Endodermal cell (in vitro differentiated cells): Measurements from ENCODE around the gene MINDY4. TPM values are rescaled to one million over a fixed set of nuclear protein-coding genes. Genes with fewer than 3 reads are reported as not detected.

ENCODE experiments used
- DNase-seq: peaks from one replicate; pipeline ENCODE4 v3.0.0-alpha.2; 2017
- H3K27ac ChIP-seq: 2 replicates; pipeline ENCODE4 v1.5.1; 2013; ENCODE audit warnings: mild to moderate bottlenecking, low read depth, low read length, moderate library complexity
- H3K27me3 ChIP-seq: 2 replicates; pipeline ENCODE4 v1.6.1; 2013; ENCODE audit warnings: mild to moderate bottlenecking, low read length, moderate library complexity; ENCODE audit not compliant: insufficient read depth, control insufficient read depth, poor library complexity, severe bottlenecking
- H3K36me3 ChIP-seq: 2 replicates; pipeline ENCODE4 v1.7.0; 2013; ENCODE audit warnings: mild to moderate bottlenecking, low read length, moderate library complexity; ENCODE audit not compliant: control insufficient read depth, insufficient read depth
- H3K4me1 ChIP-seq: one replicate; pipeline ENCODE4 v1.7.0; 2013; ENCODE audit warnings: low read length; ENCODE audit not compliant: control insufficient read depth, insufficient read depth
- H3K4me3 ChIP-seq: 2 replicates; pipeline ENCODE4 v1.5.1; 2013; ENCODE audit warnings: mild to moderate bottlenecking, low read length, moderate library complexity
- H3K9ac ChIP-seq: 2 replicates; pipeline ENCODE4 v1.6.1; 2013; ENCODE audit warnings: mild to moderate bottlenecking, low read length, moderate library complexity; ENCODE audit not compliant: poor library complexity, severe bottlenecking; ENCODE audit errors: extremely low read depth
- H3K9me3 ChIP-seq: 2 replicates; pipeline ENCODE4 v1.6.1; 2013; ENCODE audit warnings: mild to moderate bottlenecking, low read length, moderate library complexity; ENCODE audit not compliant: control insufficient read depth
- H3K27ac Mint-ChIP-seq: 2 replicates; pipeline ENCODE4 v1.8.0; 2020; ENCODE audit warnings: mixed read lengths
- H3K27me3 Mint-ChIP-seq: 2 replicates; pipeline ENCODE4 v1.8.0; 2021; ENCODE audit warnings: mild to moderate bottlenecking, mixed read lengths; ENCODE audit not compliant: insufficient read depth
- H3K36me3 Mint-ChIP-seq: 2 replicates; pipeline ENCODE4 v1.8.0; 2020; ENCODE audit warnings: low read depth, mixed read lengths
- H3K4me1 Mint-ChIP-seq: 2 replicates; pipeline ENCODE4 v1.8.0; 2020; ENCODE audit warnings: mixed read lengths
- H3K4me3 Mint-ChIP-seq: 2 replicates; pipeline ENCODE4 v1.8.0; 2020; ENCODE audit warnings: mild to moderate bottlenecking, moderate library complexity, mixed read lengths
- H3K9me3 Mint-ChIP-seq: 2 replicates; pipeline ENCODE4 v1.8.0; 2020; ENCODE audit warnings: mild to moderate bottlenecking, mixed read lengths
- WGBS, 2 experiments: methylation state at CpG; one replicate each; pipeline versions ENCODE4 v1.1.5 to v1.1.7; 2013; ENCODE audit warnings: missing lambda C conversion rate in 2 of 2, mixed read lengths in 1 of 2; ENCODE audit not compliant: insufficient coverage in 1 of 2, insufficient read length in 1 of 2; 5-methylcytosine and 5-hydroxymethylcytosine counted together
- total RNA-seq, 2 donors: library from RNA; stranded (reverse); fragmentation: NEBNext Ultra II Directional in 1 of 2; extraction: Animal tissue kit (Norgen Biotek cat#: 25700) in 1 of 2; gene quantifications; 2 replicates in 1 of 2; 3 replicates in 1 of 2; pipeline ENCODE4 v1.2.1, GENCODE V29; 2021
- TF ChIP-seq, protein P1 (sequence below): fragments of 200-600 bp; sonication (generic); conservative IDR thresholded peaks from 2 replicates; pipeline ENCODE4 v1.5.0; 2021; ENCODE audit warnings: antibody characterized with exemption, mild to moderate bottlenecking

MINDY4 gene
- total RNA-seq, 2 donors from 2014 or later: 7.2 to 8.1 TPM

DNA sequence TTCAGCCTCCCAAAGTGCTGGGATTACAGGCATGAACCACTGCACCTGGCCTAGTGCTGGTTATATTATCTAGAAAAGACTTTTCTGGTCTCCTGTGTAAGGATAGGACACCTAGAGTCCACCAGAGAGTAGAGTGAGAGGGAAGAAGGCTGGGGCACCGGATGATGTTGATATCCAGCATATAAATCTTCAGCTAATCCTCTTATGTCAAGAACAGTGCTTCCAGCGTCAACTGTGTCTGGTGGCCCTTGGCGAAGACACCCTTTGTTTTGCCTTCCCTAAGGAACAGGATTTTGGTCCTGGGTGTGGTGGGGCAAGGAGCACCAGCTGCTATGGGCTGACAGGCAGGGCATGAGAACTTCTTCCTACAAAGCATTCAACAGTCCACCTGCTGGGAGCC is 35.6 kb upstream of the MINDY4 start:
- Histone ChIP-seq H3K4me3 (no peak overlapping the region), H3K4me1 (no peaks in the 10 kb centered on the region), H3K27me3 (no peaks in the 10 kb centered on the region), H3K36me3 (no peaks in the 10 kb centered on the region), H3K9me3 (no peaks in the 10 kb centered on the region), H3K27ac (no peak overlapping the region), H3K9ac (no peak overlapping the region)
- Mint-ChIP-seq H3K4me1 (no peaks in the 10 kb centered on the region), H3K36me3 (no peaks in the 10 kb centered on the region), H3K9me3 (peaks cover 7% of the 10 kb centered on the region), H3K27me3 (peaks cover 17% of the 10 kb centered on the region), H3K27ac (no peak overlapping the region), H3K4me3 (no peak overlapping the region)
- DNase-seq: no peak
- TF ChIP-seq, protein P1, sequence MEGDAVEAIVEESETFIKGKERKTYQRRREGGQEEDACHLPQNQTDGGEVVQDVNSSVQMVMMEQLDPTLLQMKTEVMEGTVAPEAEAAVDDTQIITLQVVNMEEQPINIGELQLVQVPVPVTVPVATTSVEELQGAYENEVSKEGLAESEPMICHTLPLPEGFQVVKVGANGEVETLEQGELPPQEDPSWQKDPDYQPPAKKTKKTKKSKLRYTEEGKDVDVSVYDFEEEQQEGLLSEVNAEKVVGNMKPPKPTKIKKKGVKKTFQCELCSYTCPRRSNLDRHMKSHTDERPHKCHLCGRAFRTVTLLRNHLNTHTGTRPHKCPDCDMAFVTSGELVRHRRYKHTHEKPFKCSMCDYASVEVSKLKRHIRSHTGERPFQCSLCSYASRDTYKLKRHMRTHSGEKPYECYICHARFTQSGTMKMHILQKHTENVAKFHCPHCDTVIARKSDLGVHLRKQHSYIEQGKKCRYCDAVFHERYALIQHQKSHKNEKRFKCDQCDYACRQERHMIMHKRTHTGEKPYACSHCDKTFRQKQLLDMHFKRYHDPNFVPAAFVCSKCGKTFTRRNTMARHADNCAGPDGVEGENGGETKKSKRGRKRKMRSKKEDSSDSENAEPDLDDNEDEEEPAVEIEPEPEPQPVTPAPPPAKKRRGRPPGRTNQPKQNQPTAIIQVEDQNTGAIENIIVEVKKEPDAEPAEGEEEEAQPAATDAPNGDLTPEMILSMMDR: no peak
- 89% methylated on average over 3 of the region's 3 CpGs; no CpG with 5 or more reads in 1 of the 2 experiments for WGBS, 2 experiments

DNA sequence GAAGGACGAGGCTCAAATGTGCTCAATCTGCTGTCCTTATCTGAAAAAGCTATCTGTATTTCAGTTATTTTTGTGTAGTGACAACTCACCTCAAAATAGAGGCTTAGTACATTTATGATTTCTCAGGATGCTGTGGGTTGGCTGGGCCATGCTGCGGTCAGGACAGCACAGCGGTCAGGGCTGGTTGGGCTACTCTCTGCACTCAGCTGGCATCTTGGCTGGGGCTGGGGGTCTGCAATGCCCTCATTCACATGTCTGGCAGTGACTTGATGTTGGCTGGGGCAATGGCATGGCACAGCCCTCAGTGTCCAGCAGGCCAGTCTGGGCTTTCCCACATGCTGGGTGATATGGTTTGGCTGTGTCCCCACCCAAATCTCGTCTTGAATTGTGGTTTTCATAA is 34.9 kb upstream of the MINDY4 start:
- peaks cover 17% of the 10 kb centered on the region for H3K27me3 Mint-ChIP-seq
- H3K27ac Mint-ChIP-seq: no peak overlapping the region
- no peak overlapping the region for H3K9ac ChIP-seq
- no peak for DNase-seq
- peaks cover 7% of the 10 kb centered on the region for H3K9me3 Mint-ChIP-seq
- no peaks in the 10 kb centered on the region for H3K36me3 ChIP-seq
- TF ChIP-seq, protein P1: no peak
- no peak overlapping the region for H3K27ac ChIP-seq
- no peak overlapping the region for H3K4me3 Mint-ChIP-seq
- no peaks in the 10 kb centered on the region for H3K4me1 Mint-ChIP-seq
- H3K4me3 ChIP-seq: no peak overlapping the region
- 83 to 94% methylated on average over 1 to 4 of the region's 4 CpGs for WGBS, 2 experiments
- no peaks in the 10 kb centered on the region for H3K9me3 ChIP-seq
- no peaks in the 10 kb centered on the region for H3K4me1 ChIP-seq
- H3K36me3 Mint-ChIP-seq: no peaks in the 10 kb centered on the region
- H3K27me3 ChIP-seq: no peaks in the 10 kb centered on the region

DNA sequence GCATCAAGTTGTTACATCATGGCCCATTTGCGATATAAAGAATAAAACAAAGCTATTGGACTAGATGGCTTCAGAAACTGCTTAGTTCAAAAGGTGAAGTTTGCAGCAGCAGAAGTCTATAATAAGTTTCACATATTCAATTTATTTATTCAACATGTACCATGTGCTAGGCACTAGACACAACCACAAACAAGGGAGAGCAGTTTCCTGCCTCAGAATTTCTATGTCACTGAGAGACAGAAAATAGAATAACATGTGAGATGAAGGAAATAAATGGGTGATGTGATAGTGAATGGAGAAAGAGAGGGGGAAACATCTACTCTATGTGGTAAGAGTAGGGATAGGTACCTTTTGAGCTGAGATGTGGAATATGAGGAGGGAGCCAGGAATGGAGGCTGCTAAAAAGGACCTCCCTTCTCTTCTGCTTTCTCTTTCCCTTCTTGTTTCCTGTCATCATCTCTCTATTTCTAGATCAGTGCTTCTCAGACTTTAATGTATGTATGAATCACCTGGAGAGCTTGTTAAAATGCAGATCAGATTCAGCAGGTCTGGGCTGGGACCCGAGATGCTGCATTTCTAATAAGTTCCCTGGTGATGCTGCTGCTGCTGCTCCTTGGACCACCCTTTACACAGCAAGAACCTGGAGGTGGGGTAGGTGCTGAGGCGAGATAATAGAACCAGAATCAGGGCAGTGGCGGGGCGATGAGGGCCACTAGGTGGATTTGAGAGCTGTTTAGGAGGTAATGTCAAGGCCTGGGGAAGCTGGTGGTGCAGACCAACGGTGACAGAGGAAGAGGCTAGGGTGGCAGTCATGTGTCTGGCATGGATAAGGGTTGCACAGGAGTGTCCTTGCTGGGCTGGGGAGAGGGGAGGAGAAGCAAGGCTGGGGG is 32.9 kb upstream of the MINDY4 start:
- H3K27me3 Mint-ChIP-seq: peaks cover 23% of the 10 kb centered on the region
- WGBS, 2 experiments: 87 to 100% methylated on average over 1 to 5 of the region's 6 CpGs
- TF ChIP-seq, protein P1: no peak
- no peak overlapping the region for H3K27ac ChIP-seq
- H3K27ac Mint-ChIP-seq: no peak overlapping the region
- no peak overlapping the region for H3K4me3 Mint-ChIP-seq
- no peaks in the 10 kb centered on the region for H3K36me3 Mint-ChIP-seq
- H3K9me3 ChIP-seq: no peaks in the 10 kb centered on the region
- H3K4me1 Mint-ChIP-seq: no peaks in the 10 kb centered on the region
- H3K9ac ChIP-seq: no peak overlapping the region
- no peaks in the 10 kb centered on the region for H3K27me3 ChIP-seq
- no peaks in the 10 kb centered on the region for H3K36me3 ChIP-seq
- H3K9me3 Mint-ChIP-seq: peaks cover 7% of the 10 kb centered on the region
- no peak overlapping the region for H3K4me3 ChIP-seq
- no peak for DNase-seq
- H3K4me1 ChIP-seq: no peaks in the 10 kb centered on the region
